Skin epidermis (tissue), 12 donors: ENCODE data around the gene MCAT.
"Not testable (repeated sequence)": the region's sequence is repeated elsewhere in the genome, so short reads cannot be mapped to it uniquely, and the experiment has no call there.

Experiments
- H3K27ac ChIP-seq, 21 experiments: fragments of 200-600 bp; sonication (generic) in 11 of 21; one replicate each; pipeline ENCODE4 v1.5.0; 2020; ENCODE audit warnings: mild to moderate bottlenecking in 3 of 21, inconsistent platforms in 2 of 21, moderate library complexity in 2 of 21
- H3K4me3 ChIP-seq, 7 experiments: fragments of 200-600 bp; sonication (generic) in 2 of 7; one replicate each; pipeline ENCODE4 v1.5.0; 2020; ENCODE audit warnings: inconsistent platforms in 2 of 7, mild to moderate bottlenecking in 2 of 7, moderate library complexity in 1 of 7

MCAT gene

DNA sequence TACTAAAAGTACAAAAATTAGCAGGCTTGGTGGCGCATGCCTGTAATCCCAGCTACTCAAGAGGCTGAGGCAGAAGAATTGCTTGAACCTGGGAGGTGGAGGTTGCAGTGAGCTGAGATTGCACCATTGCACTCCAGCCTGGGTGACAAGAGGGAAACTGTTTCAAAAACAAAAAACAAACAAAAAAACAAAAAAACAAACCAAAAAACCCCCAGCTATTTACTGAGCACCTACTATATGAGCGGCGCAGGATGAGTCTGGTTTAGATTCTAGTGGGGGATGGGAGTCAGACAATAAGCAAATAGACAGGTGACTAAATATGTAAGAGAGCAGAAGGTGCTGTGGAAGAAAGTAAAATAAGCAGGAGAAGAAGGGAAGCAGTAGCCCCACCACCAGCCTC is 38.2 kb downstream of the MCAT start:
- H3K4me3 ChIP-seq, H3K27ac ChIP-seq: not testable (repeated sequence)

DNA sequence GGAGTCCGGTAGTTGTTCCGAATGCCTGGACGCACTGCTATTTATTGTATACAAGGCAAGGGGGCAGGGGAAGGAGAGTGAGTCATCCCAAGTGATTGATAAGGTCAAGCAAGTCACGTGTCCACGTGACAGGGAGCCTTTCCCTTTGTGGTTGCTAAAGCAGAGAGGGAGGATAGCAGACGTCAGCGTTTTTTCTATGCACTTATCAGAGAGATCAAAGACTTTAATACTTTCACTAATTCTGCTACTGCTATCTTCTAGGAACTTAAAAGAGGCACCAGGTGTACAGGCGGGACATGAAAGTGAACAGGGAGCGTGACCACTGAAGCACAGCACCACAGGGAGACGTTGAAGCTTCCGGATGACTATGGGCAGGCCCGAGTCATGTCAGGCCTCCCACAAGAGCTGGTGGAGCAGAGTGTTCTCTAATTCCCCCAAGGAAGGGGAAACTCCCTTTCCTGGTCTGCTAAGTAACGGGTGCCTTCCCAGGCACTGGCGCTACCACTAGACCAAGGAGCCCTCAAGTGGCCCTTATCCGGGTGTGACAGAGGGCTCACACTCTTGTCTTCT is 39.1 kb downstream of the MCAT start:
- H3K27ac ChIP-seq, result peak overlapping the region in 1 of 21 experiments; percentile 14
- H3K4me3 ChIP-seq, result not testable (repeated sequence)

DNA sequence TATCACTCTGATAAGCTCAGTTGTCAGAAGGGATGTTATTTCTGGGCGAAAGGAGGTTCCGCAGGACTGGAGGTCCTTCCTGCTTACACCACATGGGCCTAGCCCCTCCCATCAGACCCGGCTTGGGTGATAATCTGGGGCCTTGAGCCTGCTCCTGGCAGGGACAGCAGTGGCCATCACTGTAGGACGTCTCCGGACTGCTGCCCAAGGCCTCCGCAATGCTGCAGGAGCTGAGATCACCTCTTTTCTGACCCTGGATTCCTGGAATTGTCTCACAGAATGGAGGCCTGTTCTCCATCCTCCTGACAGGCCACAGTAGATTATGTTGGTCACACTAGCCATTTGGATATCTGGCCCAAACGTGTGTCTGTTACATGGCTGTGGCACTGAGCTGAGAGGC is 41.9 kb downstream of the MCAT start:
- H3K27ac ChIP-seq, result no peak overlapping the region
- no peak overlapping the region for H3K4me3 ChIP-seq

DNA sequence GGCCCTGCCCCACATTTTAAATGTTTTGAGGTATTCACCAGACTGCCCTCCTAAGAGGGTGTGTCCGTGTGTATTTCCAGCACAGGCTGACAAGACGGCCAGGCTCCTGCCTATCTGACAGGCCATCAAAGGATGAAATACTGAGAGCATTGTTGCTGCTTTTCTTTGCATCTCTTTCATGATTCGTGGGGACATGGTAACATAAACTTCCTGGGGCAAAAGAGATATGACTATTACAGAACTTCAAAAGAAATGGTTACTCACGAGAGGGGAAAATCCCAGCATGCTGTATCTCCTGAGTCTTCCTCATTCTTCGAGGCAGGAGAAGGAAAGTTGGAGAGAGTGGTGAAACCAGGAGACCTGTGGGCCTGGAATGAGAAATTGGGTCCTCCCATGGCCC is 43.0 kb downstream of the MCAT start:
- peak overlapping the region in 2 of 21 experiments; percentile 14 to 39 for H3K27ac ChIP-seq

DNA sequence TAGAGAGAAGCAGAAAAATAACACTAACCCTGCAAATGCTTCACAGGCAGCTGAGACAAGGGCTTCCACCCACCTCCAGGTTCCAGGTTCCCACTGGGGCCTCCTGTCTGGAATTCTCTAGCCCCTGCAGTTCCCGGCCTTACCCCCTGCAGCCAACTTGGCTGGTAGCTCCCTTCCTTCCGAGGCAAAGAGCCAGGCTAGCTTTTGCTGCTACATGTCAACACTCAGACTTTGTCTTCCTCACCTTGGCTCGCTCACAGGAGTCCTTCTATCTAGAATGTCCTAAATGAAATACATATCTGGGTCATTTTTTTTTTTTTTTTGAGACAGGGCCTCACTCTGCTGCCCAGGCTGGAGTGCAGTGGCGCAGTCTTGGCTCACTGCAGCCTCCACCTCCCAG is 44.1 kb downstream of the MCAT start:
- no peak overlapping the region for H3K27ac ChIP-seq
- H3K4me3 ChIP-seq, result no peak overlapping the region

More for the DNA sequence above, 43.0 kb downstream of the MCAT start:
- H3K4me3 ChIP-seq, result no peak overlapping the region

DNA sequence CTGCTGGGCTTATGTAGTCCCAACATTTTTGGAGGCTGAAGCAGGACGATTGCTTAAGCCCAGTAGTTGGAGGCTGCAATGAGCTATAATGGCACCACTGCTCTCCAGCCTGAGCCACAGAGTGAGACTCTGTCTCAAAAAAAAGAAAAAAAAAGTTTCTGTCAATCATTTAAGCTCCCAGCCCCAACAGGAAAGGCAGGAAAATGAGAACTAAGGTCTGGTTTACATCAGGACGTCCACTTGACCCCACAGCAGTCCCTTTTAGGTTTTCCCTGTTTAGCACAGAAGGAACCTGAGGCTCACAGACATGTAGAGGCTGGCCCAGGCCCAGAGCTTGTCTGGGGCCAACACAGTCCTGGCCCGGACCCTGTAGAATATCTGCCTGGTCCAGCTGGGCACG is 44.8 kb downstream of the MCAT start:
- Histone ChIP-seq H3K27ac (no peak overlapping the region), H3K4me3 (no peak overlapping the region)

DNA sequence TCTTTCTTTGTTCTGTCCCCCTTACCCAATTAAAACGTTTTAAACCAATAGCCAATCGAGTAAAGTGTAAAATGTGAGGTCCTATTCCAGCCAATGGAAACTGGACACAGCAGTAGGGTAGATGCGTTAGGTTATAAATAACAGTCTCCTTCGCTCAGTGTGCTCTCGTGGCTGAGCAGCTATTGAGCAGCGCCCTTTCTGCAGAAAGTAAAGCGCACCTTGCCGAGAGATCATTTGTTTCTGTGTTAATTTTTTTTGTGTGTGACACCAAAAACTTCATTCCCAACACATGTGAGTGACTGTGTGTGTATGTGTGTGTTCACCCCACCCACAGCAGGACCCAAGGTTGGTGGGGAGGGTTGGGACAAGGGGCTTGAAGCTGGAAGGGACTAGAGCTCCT is 46.8 kb downstream of the MCAT start:
- Histone ChIP-seq H3K27ac (no peak overlapping the region), H3K4me3 (no peak overlapping the region)

DNA sequence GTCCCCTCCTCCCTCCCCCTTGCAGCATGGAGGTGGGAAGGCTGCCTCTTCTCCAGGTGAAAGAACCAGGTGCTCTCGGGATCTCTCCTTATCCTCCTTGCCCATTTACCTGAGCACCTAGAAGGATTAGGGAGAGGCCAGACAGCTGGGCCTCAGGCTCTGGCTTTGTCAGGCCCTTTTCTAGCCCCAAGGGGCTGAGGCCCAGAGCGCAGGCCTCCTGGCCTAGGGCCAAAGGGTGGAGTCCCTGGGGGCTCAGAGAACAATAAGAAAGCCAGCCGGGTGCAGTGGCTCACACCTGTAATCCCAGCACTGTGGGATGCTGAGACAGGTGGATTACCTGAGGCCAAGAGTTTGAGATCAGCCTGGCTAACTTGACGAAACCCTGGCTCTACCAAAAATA is 48.6 kb downstream of the MCAT start:
- peak overlapping the region in 1 of 21 experiments; percentile 8 for H3K27ac ChIP-seq
- H3K4me3 ChIP-seq, result no peak overlapping the region

DNA sequence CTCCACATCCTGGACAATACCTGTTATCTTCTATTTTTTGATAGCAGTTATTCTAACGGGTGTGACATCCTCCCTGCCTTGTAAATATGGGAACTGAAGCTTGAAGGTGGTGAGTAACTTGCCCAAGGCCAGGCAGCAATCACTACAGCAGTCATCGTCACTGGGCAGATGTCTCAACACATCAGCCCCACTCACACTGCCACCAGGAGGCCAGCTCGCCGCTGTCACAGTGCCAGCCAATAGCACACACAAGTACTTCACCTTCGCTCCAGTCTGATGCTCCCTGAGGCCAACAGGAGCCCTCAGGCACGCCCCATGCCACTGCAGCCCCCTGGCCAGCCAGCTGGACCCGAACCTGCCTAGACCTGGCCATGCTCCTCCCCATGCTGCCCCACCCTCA is 49.1 kb downstream of the MCAT start:
- Histone ChIP-seq H3K27ac (peak overlapping the region in 1 of 21 experiments; percentile 8), H3K4me3 (no peak overlapping the region)

DNA sequence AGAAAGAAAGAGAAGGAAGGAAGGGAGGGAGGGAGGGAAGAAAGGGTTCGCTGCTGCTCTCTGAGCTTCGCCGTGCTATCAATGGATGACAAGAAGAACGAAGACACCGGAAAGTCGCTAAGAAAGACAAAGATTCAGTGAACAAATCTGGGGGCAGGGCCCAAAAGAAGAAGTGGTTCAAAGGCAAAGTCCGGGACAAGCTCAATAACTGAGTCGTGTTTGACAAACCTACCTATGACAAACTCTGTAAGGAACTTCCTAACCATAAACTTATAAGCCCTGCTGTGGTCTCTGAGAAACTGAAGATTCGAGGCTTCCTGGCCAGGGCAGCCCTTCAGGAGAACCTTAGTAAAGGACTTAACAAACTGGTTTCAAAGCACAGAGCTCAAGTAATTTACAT is 51.1 kb downstream of the MCAT start:
- no peak overlapping the region for H3K27ac ChIP-seq

DNA sequence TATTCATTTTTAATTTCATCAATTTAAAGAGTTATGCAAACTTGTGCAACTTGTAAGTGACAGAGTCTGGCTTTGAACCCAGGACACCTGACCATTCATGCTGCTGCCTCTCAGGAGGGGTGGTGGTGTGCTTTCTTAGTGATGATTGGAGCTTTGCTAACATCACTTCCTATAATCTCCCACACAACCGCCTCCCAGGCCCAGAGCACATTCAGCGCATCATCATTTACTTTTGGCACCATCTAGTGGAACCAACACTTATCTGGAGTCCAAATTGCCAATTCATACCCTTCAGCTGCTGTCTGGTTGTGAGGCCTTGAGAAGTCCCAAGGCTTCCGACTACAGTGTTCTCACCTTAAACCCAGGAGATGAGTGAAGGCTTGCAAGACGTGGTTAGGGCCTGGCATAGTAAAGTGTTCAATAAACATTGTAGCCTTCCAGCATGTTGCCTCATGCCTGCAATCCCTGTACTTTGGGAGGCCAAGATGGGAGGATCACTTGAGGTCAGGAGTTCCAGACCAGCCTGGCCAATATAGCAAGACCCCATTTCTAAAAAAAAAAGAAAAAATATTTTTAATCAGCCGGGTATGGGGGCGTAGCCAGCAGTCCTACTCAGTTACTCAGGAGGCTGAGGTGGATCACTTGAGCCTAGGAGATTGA is 52.9 kb downstream of the MCAT start:
- H3K4me3 ChIP-seq, result no peak overlapping the region

More for the DNA sequence above, 51.1 kb downstream of the MCAT start:
- H3K4me3 ChIP-seq, result no peak overlapping the region

DNA sequence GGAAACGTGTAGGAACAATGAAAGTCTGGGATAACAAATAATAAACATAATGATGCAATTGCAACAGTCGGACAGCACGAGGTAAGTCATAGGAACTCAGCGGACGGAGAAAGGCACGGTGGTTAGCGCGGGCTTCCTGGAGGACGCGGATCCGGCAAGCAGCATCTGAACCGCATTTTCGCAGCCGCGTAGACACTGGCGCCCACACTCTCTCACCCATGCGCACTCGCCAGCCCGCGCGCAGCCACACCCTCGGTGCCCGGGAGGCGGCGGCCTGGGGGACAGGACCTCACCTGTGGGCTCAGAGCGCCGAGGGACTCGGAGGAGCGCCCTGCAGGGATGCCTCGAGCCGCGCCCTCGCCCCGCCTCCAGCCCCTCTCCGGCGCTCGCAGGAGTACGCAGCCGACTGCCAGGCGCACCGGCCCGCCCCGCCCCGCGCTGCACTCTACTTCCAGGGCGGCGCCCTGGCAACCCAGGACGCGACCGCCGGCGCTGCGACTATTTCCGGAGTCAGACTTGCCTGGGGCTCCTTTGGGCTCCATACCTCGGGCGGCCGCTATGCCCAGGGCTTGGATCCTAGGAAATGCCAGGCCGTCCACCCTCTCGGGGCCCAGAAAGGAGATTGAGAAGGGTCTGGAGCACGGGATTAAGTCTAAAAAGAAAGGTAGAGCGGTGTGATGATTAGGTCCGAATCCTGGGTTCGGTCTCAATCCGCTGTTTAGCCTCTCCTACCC is 54.0 kb downstream of the MCAT start, which contains the start of gene TTLL1:
Gene TTLL1 (minus strand): TSS at position 408 of the 734 bp plus-strand sequence. CDS start 13,805 bp downstream, outside the sequence.
- peak within 1 kb of the TSS in 20 of 21 experiments; percentile 3 to 83 (median 68) for H3K27ac ChIP-seq

More for the DNA sequence above, 52.9 kb downstream of the MCAT start:
- peak overlapping the region in 3 of 21 experiments; percentile 29 to 83 (median 65) for H3K27ac ChIP-seq

DNA sequence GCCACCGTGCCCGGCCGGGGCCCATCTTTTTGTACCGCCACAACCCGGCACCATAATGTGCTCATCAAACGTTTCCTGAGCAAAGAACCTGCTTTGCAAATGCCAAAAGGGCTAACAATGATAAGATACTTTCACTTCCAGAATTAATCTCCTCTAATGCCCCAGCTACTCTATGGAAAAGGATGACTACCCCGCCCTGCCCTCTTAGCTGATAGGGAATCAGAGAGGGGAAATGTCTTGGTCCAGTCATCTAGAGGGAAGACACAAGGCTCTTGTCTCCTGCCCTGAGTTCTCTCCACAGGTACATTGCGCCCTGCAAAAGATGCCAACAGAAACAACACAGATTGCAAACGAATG is 54.6 kb downstream of the MCAT start:
- Histone ChIP-seq H3K27ac (peak overlapping the region in 19 of 21 experiments; percentile 3 to 83 (median 68)), H3K4me3 (peak overlapping the region; percentile 55 to 92 (median 63))

More for the DNA sequence above, 54.0 kb downstream of the MCAT start, which contains the start of gene TTLL1:
- H3K4me3 ChIP-seq, result peak within 1 kb of the TSS; percentile 55 to 92 (median 63)

DNA sequence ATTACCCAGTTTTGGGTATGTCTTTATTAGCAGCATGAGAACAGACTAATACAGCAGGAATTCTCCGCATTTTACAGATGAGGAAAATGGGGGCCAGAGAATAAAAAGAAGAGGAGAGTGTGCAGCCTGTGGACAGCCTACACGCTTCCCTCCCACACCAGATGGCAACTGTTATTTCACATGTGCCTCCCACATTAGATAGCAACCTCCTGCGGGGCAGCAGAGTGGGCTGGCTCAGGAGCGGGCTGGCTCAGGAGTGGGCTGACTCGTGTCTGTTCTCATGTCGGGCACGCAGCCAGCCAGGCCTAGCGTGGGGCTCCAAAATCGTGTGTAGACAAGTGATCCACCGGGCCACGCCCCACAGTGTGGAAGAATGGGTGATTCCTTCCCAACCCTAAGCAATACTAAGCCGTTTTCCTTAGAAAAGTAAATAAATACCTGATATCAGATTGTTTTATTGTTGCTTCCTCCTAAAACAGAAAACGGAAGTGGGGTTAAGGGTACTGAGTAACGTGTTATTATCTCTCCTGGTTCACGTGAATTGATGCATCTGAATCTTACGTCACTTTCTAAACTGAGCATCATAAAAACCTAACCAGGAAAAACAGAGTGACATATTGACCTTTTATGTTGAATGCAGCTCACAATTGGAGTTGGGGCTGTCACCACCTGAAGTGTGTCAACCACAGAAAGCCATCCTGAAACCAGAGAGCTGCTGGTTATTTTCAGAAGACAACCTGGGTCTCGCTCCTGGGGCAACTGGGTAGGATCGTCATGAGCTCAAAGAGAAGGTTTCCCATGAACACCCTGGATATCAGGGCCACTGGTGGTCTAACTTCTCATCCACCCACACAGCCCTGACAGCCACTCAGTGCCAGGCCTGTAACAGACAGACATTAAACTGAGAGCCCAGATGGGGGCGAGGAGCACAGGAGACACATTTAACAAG is 57.3 kb downstream of the MCAT start:
- H3K27ac ChIP-seq, result no peak overlapping the region
- no peak overlapping the region for H3K4me3 ChIP-seq
